Fibroblast of peridontal ligament (primary cell): ENCODE results near the gene MYZAP.

Source experiments
- DNase-seq: peaks from one replicate; pipeline ENCODE4 v3.0.0-alpha.2; 2010; ENCODE audit errors: extremely low read depth

MYZAP gene

GRCh38 chr15:57563416-57563815, 28.3 kb upstream of the MYZAP start:
- no peak for DNase-seq

- DNase-seq = no peak
Observed at GRCh38 chr15:57565311-57565710, 26.4 kb upstream of the MYZAP start.

DNA sequence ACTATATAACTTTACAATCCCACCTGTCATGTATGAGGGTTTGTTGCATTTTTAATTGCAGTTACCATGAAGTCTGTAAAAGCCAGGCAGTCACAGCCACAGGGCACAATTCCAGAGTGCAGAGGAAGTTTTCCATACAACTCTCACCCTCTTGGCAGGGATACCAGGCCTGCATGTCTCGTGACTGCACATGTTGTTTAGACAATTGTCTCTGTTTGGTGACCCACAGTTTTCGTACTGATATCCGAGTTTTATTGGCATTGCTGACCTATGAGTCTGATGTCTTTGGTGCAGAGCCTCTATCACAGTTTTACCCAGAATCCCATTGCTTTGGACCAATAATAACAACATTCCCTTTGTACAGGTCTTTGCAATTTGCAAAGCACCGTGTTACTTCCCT, 24.9 kb upstream of the MYZAP start:
- no peak for DNase-seq

DNA sequence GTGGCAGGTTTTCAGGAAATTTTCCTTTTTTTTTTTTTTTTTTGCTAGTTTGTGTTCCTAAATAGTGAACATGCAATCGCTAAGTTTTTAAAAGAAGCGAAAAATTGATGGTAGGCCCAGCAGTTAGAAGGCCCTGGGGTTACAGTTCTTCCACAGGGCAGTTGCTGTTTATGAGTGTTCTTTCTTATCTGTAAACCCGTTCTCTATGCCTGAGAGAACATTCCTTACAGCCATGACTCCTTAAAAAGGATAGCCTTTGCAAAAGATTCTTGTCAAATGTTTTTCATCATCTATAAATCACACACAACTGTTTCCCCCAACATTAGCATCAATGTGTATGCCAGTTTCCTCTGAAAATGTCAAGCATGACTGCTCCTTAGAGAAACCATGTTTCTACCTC, 23.8 kb upstream of the MYZAP start:
- DNase-seq = no peak

- no peak for DNase-seq
Observed at GRCh38 chr15:57568299-57568698, 23.4 kb upstream of the MYZAP start.

GRCh38 chr15:57570340-57570739, 21.4 kb upstream of the MYZAP start:
- DNase-seq = no peak

DNA sequence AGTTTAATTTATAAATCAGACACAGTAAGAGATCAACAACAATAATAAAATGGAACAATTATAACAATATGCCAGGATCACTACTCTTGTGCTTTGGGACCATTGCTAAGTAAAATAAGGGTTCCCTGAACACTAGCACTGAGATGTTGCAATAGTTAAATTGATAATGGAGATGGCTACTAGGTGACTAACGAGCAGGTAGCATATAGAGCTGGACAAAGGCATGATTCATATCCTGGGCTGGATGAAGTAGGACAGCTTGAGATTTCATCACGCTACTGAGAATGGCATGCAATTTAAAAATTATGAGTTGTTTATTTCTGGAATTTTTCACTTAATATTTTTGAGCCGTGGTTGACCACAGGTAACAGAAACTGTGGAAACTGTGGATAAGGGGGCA, 20.7 kb upstream of the MYZAP start:
- no peak for DNase-seq

GRCh38 chr15:57571725-57572124, 20.0 kb upstream of the MYZAP start:
- DNase-seq = no peak

DNA sequence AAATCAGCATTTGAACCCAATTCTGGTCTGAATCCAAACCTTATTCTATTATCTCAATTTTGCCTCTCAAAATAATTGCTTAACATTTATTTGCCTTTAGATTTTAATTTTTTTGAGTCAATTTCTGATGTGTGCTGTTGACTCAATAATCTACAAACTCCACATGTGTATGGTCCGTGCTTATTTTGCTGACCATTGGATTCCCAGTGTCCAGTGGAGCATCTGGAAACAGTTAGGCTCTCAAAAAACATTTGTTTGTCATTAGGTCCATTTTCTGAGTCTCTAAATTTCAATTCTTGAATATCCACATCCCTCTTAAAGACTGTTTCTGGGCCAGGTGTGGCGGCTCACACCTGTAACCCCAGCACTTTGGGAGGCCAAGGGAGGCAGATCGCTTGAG, 19.2 kb upstream of the MYZAP start:
- peak; percentile 35 for DNase-seq

GRCh38 chr15:57573151-57573550, 18.6 kb upstream of the MYZAP start:
- DNase-seq = no peak

- no peak for DNase-seq
Observed at GRCh38 chr15:57575363-57575762, 16.3 kb upstream of the MYZAP start.

DNA sequence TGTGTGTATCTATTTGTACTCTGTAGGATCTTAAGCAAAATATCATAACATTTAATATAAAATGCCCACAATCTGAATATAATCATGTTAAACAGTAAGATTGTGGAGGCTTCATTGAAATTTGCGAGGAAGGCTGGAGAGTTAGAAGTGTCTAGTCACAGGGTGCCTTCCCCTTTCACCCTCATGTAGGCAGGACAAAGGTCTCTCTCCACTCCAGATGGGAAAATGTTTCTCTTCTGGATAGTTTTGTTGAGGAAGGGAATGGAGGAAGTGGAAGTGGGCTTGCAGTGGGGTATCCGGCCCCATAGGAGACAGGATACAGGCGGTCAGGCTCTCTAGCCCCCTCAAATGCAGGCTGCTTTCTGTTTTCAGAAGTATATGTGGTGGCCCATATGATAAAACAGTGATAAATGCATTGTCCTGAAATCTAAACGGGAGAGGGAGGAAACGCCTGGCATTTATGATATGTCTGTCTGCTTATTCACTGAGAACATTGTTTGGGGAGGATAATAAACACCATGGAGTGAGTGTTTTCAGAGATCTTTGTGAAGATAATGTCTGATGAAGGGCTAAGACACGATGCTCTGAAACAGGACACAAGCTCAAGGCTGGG, 13.3 kb upstream of the MYZAP start:
- no peak for DNase-seq

GRCh38 chr15:57580428-57580827, 11.3 kb upstream of the MYZAP start:
- no peak for DNase-seq

DNA sequence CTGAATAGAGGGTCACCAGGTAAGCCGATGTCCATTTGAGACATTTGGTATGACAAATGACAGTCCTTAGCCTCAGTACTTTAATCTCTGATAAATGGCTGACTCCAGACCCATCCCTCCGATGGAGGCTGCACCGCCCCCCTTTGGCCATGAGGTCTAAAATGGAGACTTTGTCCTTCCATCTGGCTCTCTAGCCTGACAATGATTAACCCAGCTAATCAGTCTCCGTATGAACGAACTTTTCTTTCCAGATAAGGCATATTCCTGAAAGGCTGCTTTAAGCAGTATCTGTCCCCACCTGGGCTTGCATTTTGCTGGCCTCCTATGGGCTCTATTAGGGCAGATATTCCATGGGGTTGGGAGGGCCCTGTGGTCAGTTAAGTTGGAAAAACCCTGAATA, 10.8 kb upstream of the MYZAP start:
- no peak for DNase-seq

DNA sequence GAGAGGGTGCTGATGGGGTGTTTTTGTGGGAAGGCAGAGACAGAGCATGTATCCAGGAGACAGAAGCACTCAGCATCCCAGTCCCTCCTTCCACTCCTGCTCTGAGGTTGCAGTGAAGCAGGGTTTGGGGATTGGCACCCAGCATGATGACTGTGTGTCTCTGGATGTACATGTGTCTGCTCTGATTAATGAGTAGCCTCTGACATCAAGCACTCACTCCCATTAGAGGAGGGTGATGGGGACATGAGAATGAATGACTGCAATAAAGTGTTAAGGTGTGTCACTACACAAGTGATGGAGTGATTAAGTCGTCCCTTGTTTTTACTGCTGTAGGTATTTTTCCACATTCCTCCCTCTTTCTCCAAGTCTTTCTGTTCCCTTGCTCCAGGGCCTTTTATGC, 9.6 kb upstream of the MYZAP start:
- DNase-seq = no peak

GRCh38 chr15:57583282-57583681, 8.4 kb upstream of the MYZAP start:
- no peak for DNase-seq

DNA sequence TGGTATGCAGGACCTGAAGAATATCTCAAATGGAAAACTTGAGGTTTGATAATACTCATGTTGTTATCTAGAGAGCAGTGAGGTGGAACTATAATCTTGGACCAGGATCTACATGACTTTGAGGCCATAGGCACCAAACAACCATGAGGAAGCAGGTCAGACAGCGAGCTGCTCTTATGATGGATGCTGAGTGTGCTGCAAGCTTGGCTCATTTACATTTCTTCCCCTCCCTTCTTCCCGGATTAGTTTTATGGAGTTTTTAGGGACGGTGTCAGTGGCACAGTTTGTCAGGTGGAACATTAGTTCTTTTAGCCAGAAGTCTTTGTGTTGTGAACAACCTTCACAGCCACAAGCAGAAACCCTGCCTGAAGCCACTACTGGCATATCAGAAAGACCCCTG, 8.0 kb upstream of the MYZAP start:
- no peak for DNase-seq

- no peak for DNase-seq
Observed at GRCh38 chr15:57586661-57587424, 4.9 kb upstream of the MYZAP start.

- DNase-seq = no peak
Observed at GRCh38 chr15:57589281-57589680, 2.4 kb upstream of the MYZAP start.

- no peak for DNase-seq
Observed at GRCh38 chr15:57589754-57590153, 1.9 kb upstream of the MYZAP start.

DNA sequence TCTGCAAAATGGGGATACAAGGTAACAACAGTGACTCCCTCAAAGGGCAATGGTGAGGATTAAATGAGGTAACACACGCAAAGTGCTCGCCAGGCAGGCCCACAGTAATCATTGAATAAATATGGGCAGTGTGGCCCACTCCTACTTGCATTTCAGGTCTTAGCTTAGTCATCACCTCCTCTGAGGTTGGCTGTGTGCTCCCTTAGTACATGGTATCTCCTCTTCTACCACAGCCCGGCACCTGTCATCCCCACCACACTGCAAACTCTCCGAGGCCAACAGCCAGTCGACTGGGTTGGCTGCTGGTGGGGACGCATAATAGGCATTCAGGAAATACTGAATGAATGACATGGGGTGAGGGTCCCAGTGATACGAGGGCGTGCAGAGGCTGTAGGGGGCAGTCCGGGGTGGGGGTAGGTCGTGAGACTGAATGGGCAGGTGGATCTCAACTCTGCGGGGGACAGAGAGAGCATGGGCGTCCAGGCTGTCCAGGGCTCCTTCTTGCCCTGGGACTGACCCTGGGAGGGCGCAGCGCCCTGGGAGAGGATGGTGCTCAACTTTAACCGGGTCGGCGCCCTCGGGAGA, 375 bp upstream of the MYZAP start:
- DNase-seq = no peak

DNA sequence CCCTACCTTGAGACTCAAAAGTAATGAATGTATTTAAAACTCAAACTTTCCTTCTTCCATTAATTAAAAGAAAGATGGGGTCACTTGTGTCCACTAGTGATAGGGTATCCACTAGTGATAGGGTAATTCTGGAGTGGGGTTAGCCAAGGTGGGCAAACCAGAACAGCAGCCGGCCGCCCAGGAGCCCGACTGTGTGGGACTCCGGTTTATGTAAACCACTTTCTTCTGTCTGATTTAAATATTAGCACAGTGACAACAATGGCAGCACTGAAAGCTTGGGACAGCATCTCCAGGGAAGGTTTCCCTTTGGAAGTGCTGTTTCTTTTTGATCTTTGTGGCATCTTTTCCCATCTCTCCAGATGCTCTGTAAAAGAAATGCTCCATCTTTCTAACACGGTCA, 722 bp downstream of the MYZAP start:
- no peak for DNase-seq

- DNase-seq = no peak
Observed at GRCh38 chr15:57592836-57593420, 1.2 kb downstream of the MYZAP start.
